Mucosa of descending colon (tissue), 3 donors: Measurements from ENCODE around the gene PFKFB2. TPM values are rescaled to one million over a fixed set of nuclear protein-coding genes. Genes with fewer than 3 reads are reported as not detected.
A peak's percentile ranks its signal among the peaks of the same experiment; 100 is the strongest.

Source experiments
- ATAC-seq: fragments of 200-7000 bp; cut with Tn5 transposase; one replicate; pipeline ENCODE4 v1.9.1; 2020; ENCODE audit warnings: mild to moderate bottlenecking, moderate library complexity
- DNase-seq, 3 donors: peaks; one replicate each; pipeline ENCODE4 v3.0.0-alpha.2; 2020
- H3K36me3 ChIP-seq: fragments of 200-600 bp; one replicate; pipeline ENCODE4 v1.8.0; 2021; ENCODE audit warnings: low read depth, mild to moderate bottlenecking
- H3K4me1 ChIP-seq: fragments of 200-600 bp; one replicate; pipeline ENCODE4 v1.8.0; 2021; ENCODE audit warnings: low read depth, mild to moderate bottlenecking
- H3K4me3 ChIP-seq: fragments of 200-600 bp; one replicate; pipeline ENCODE4 v1.8.0; 2021; ENCODE audit warnings: mild to moderate bottlenecking
- H3K9me3 ChIP-seq: fragments of 200-600 bp; one replicate; pipeline ENCODE4 v1.8.0; 2021; ENCODE audit warnings: mild to moderate bottlenecking
- intact Hi-C, 2 donors: fragments of 100-400 bp; cut with DNase I in 1 of 2; cut with micrococcal nuclease in 1 of 2; formaldehyde crosslinking; loops; one replicate each; pipeline versions ENCODE4 v1.11.0 to v1.11.1; 2022; cut with DNase I, micrococcal nuclease
- total RNA-seq, 3 donors: library from RNA; stranded (reverse); fragmentation: NEBNext Ultra II Directional in 2 of 3; extraction: Animal tissue kit (Norgen Biotek cat#: 25700) in 2 of 3; gene quantifications; one replicate each; pipeline versions ENCODE4 v1.2.1 to v1.2.4, GENCODE V29; 2021 to 2023
- TF ChIP-seq, protein P1 (sequence below): fragments of 200-600 bp; IDR thresholded peaks from one replicate; pipeline ENCODE4 v1.8.0; 2022; ENCODE audit warnings: antibody characterized with exemption, mild to moderate bottlenecking
- donor health status: DM: no; HTN: no; CAD: no; lungs with moderate emphysema.
- donor health status: DM: no; HTN: no; CAD: no.
- donor health status: DM: no; HTN: yes; CAD: no.

Gene PFKFB2
- total RNA-seq, 3 donors from 2014 or later: 45.1 to 118 (median 90.2) TPM

DNA sequence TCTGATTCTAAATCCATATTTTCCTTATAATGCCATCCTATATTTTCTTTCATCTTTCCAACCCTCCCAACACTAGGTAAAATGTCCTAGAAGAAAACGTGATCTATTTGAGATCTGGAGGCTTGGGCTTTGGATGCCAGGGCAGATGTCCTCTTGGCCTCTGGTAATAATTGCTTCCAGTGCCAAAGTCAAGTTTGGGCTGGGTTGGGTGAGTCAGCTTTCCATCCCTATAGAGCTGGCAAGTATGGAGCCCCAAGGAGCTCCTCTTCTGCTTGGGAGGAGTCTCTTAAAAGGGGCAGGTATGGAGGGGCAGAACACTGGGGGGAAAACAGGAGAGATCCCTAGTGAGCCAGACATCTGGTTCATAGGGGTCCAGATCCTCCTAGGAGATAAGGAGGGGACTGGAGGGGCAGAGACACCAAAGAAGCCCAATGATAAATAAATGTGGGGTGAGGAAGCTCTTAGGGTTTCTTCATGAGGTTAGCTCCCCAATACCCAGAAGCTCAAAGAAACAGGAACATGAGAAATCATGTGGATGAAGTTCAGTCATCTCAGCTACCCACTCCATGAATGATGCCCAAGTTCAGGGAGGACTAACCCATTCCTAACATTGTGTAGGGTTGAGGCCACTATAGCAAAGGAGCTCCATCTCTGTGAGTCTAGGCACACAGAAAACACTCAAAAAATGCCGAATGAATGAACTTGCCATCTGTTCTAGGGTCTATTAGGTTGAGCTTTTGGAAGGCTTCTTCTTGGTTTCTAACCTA lies 24.0 kb upstream of the PFKFB2 start:
- Histone ChIP-seq H3K4me3 (no peak overlapping the region), H3K9me3 (no peaks in the 10 kb centered on the region), H3K36me3 (no peaks in the 10 kb centered on the region), H3K4me1 (peaks cover 54% of the 10 kb centered on the region)
- intact Hi-C loops: no loop called here
- ATAC-seq (no peak), DNase-seq (no peak)
- TF ChIP-seq, protein P1, sequence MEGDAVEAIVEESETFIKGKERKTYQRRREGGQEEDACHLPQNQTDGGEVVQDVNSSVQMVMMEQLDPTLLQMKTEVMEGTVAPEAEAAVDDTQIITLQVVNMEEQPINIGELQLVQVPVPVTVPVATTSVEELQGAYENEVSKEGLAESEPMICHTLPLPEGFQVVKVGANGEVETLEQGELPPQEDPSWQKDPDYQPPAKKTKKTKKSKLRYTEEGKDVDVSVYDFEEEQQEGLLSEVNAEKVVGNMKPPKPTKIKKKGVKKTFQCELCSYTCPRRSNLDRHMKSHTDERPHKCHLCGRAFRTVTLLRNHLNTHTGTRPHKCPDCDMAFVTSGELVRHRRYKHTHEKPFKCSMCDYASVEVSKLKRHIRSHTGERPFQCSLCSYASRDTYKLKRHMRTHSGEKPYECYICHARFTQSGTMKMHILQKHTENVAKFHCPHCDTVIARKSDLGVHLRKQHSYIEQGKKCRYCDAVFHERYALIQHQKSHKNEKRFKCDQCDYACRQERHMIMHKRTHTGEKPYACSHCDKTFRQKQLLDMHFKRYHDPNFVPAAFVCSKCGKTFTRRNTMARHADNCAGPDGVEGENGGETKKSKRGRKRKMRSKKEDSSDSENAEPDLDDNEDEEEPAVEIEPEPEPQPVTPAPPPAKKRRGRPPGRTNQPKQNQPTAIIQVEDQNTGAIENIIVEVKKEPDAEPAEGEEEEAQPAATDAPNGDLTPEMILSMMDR: no peak

DNA sequence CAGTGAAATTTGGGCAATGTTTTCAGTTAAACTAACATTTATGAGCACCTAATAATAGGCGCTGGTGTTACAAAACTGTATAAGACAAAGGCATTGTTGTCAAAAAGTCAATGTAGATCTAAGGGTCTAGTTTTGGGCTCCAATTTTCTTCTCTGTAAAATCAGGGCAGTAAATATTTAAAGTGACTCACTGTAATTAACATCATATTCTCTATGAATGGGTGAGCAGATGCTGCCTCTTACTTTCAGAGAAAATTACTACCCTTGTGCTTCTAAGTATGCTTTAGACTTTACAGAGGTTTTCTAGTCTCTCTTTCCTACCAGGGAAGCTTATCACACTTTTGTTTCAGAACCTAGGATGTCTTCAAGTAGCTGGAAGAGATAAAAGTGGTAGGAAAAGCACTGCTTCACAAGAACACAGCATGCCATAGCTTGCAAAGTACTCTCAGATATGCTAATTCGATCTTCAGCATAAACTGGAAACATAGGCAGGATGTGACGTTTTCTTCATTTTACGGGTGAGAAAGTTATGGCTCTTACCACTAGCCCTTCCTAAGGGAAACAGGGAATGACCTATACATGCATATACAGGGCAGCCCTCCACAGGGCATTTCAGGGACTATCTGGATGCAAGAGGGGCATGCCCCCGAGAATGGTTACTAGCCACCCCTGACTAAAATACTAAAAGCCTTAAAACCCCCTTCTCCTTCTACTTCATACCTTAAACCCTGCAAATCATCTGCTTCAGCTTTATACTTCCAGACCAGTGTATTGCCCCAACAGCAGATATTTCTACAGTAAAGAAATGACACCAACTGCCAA lies 23.2 kb upstream of the PFKFB2 start:
- Histone ChIP-seq H3K4me1 (peaks cover 54% of the 10 kb centered on the region), H3K9me3 (no peaks in the 10 kb centered on the region)

GRCh38 chr1:207030522-207031009 lies 22.5 kb upstream of the PFKFB2 start:
- Histone ChIP-seq H3K36me3 (no peaks in the 10 kb centered on the region), H3K4me1 (peaks cover 50% of the 10 kb centered on the region), H3K9me3 (no peaks in the 10 kb centered on the region), H3K4me3 (no peak overlapping the region)
- ATAC-seq (peak; percentile 5), DNase-seq (no peak)
- intact Hi-C loops: no loop called here
- TF ChIP-seq, protein P1: no peak

More for the DNA sequence above, 23.2 kb upstream of the PFKFB2 start:
- no peak for ATAC-seq
- intact Hi-C loops: no loop called here
- no peaks in the 10 kb centered on the region for H3K36me3 ChIP-seq
- no peak overlapping the region for H3K4me3 ChIP-seq
- no peak for DNase-seq
- TF ChIP-seq, protein P1: no peak

DNA sequence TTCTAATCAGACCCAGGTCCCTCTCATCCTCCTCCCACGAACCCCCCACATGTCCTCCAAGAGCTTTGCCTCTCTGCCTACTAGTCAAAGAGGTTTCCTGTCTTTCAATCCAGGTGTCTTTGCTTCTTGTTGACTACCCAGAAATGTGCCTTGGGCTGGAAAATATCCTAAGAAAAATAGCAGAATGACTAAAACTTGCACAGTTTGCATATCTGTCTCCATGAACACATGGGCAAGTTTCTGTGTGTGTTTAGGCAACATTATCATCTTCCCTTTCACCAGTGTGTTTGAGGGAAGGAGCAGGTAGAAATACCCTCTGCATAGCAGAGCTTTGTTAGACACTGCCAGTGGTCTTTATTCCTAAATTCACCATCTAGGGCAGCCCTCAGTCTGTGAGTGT lies 22.1 kb upstream of the PFKFB2 start:
- Histone ChIP-seq H3K9me3 (no peaks in the 10 kb centered on the region), H3K4me3 (no peak overlapping the region), H3K4me1 (peaks cover 46% of the 10 kb centered on the region), H3K36me3 (no peaks in the 10 kb centered on the region)
- TF ChIP-seq, protein P1: no peak
- DNase-seq (no peak), ATAC-seq (no peak)
- intact Hi-C loops: no loop called here

- intact Hi-C loops: no loop called here
- H3K4me3 ChIP-seq: no peak overlapping the region
- H3K4me1 ChIP-seq: peaks cover 41% of the 10 kb centered on the region
- ATAC-seq: peak; percentile 56
- no peaks in the 10 kb centered on the region for H3K9me3 ChIP-seq
- DNase-seq: peak; percentile 67 to 81 (median 68)
- H3K36me3 ChIP-seq: no peaks in the 10 kb centered on the region
- TF ChIP-seq, protein P1: no peak
Measured at GRCh38 chr1:207031632-207032264, 21.3 kb upstream of the PFKFB2 start.
